ENCODE results near the gene POLR3G.

- no peak for TF ChIP-seq TAF1 (IDR thresholded peaks at IDR 0.05; ENCODE audit: low read depth, low read length)
- no peak for TF ChIP-seq POLR2A (IDR thresholded peaks at IDR 0.05; ENCODE audit: low read depth, low read length)
- no peak for TF ChIP-seq POLR2AphosphoS5 (IDR thresholded peaks at IDR 0.05; ENCODE audit: low read depth, low read length)
Measured at GRCh38 chr5:90562341-90562740, 87.7 kb downstream of the POLR3G start.

Data from GM12891 (cell line).